Keratinocyte (primary cell): Measurements from ENCODE around the gene ADAM12.

ENCODE experiments used
- CTCF ChIP-seq, 3 experiments: IDR thresholded peaks in 1 of 3; conservative IDR thresholded peaks in 1 of 3; optimal IDR thresholded peaks in 1 of 3; 2 replicates in 2 of 3; 3 replicates in 1 of 3; pipeline versions ENCODE3 to v1.5.1; 2011; ENCODE audit warnings: low read length in 3 of 3, mild to moderate bottlenecking in 3 of 3, moderate library complexity in 2 of 3, control low read depth in 1 of 3, inconsistent platforms in 1 of 3; ENCODE audit not compliant: insufficient read depth in 2 of 3; ENCODE audit errors: extremely low read depth in 1 of 3
- EZH2 ChIP-seq: IDR thresholded peaks from one replicate; pipeline ENCODE4 v1.6.1; 2012; ENCODE audit warnings: inconsistent platforms, mild to moderate bottlenecking, low read length, moderate library complexity

DNA sequence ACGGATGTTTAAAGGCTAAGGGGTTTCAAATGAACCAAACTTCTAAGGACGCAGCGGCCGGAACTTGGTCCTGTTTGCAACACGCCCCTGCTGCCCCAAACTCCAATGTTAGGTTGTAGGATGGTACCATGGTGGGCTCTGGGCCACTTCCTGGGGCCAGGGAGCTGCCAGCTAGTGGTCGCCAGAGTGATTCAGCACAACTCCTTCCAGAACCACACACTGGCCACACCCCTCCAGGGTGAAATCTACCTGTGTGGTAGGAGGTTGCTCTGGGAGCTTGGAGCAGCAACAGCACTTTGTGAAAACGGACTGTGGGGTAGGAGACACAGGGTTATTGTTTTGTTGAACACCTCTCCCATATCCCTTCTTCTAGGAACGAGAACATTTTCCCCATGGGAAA is 330.8 kb downstream of the ADAM12 start:
- no peak for TF ChIP-seq CTCF (optimal IDR thresholded peaks at IDR 0.05 in 1 of 3, IDR thresholded peaks at IDR 0.05 in 1 of 3, conservative IDR thresholded peaks at IDR 0.05 in 1 of 3; ENCODE audit: extremely low read depth in 1 of 3, insufficient read depth in 2 of 3, low read length in 3 of 3)
- TF ChIP-seq EZH2 = no peak
